Hematopoietic multipotent progenitor cell (in vitro differentiated cells): ENCODE data around the gene ST6GALNAC3. TPM values are rescaled to one million over a fixed set of nuclear protein-coding genes. Genes with fewer than 3 reads are reported as not detected.

Source experiments
- DNase-seq, 3 donors: peaks; one replicate each; pipeline ENCODE4 v3.0.0-alpha.2; 2011 to 2015; ENCODE audit warnings: low read depth in 2 of 3, low spot score in 2 of 3
- total RNA-seq: library from RNA; depleted of rRNA; stranded (reverse); fragments of >200 nt; gene quantifications from one replicate; pipeline ENCODE4 v1.2.3, GENCODE V29; 2012

The ST6GALNAC3 gene
- total RNA-seq, 1 donor = under 0.01 TPM

DNA sequence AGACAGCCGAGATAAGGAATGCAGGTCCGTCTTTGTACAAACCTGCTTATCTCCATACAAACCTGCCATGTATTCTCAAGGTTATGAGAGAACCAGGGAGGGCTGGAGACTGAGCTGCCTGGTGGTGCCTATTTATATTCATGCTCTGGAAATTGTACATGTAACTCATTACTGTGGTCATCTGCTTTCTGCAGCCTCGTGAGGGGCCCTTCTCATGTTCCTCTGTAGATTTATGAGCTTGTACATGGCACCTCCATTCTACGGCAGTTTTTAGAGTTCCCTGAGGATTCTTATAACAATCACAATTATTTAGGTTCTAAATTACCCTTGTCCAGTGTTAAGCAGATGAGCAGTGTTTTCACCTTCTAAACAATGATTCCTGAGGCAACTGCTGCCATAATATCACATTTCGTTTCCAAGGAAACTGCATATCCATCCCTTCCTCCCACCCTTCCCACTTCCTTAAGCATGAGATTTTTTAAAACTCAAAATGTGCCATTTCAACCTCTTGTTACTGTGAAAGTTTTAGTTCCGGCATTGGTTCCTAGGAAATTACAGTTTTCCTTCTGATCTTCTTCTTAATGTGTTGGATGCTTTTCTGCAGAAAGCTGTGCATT is 112.1 kb downstream of the ST6GALNAC3 start:
- DNase-seq = no peak

DNA sequence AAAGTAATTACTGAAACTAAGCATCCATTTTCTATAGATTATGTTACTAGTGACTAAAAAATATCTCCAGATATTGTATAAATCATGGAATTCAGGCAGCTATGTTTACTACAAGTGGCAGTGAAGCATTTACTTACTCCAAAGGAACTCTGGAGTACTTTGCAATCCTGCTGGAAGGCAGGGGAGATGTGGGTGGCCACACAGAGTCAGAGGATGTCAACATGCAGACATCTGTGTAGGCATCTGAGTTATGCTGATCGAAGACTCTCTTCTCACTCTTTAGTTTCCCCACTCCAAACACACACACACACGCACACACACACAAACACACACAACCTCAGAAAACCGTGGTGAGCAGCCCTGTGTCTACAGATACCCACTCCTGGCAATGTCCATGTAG is 112.9 kb downstream of the ST6GALNAC3 start:
- no peak for DNase-seq

DNA sequence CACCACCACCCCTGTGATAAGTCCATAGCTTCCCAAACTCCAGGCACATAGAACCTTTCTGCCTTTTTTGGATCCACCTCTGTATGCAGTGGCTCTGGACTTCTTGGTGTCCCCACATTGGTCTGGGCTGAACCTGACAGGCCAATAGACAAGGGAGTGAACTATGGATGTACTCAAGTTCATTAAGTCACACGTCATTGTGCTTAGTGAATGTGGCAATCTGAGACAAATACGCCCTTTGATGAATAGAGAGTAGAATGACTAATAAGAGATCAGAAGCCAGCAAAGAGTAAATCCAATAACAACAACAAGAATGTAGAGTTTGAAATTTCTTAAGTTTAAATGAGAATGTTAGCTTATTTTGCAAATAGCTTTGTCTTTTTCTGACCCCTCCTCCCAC is 114.8 kb downstream of the ST6GALNAC3 start:
- no peak for DNase-seq

DNA sequence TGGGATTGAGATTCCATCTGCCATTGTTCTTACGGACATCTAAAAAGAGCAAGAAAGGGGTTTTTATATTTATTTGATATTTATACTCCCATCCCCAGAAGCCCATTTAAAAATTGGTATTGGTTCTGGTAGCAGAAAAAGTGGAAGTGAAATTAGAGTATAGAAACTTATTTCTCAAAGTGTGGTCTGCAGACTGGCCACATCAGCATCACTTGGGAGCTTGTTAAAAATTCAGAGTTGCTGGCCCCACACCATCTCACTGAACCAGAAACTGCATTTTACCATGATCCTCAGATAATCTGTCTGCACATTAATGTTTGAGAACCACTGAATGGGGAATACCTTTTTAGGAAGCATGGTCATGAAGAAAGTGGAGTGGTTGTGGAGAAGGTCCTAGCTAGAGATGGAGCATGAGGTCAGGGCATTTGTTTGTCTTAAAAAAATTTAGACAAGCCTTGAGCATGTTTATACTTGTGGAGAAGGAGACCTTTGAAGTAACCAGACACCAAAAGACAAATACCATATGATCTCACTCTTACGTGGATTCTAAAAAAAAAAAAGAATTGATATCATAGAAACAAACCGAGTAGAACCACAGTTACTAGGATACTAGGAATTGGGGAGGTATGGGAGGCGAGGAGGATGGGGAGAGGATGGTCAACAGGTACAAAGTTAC is 116.3 kb downstream of the ST6GALNAC3 start:
- DNase-seq = no peak

DNA sequence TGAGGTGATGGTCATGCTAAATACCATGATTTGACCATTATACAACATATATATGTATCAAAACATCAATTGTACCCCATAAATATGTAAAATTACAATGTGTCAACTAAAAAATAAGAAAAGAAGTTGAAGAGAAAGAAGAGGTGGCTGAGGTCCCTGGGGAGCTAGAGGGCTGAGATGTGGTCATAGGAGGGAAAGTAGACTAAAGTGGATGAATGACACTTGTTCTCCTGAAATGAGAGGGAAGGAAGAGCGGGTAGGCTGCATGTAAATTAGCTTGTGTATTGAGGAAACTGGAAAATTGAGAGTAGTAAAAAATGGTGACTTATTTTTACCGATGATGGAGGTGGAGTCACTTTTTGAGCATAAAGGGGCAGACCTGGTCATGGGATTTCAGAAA is 117.0 kb downstream of the ST6GALNAC3 start:
- no peak for DNase-seq

DNA sequence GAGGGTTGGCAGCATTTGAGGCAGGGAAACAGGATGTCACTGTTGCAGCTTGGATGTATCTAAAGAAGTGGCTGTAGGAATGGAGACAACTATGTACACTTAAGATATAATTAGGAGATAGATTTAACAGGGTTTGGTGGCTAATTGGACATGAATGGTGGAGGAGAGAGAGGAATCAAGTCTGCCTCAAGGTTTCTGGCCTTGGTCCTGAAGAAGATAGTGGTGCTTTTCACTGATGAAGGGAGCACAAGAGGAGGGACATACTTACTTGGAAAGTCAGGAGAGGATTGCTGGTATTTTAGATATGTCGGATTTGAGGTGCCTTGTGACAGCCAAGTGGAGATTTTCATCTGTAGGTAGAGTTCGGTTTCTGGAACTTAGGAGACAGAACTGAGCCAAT is 123.9 kb downstream of the ST6GALNAC3 start:
- DNase-seq = no peak

DNA sequence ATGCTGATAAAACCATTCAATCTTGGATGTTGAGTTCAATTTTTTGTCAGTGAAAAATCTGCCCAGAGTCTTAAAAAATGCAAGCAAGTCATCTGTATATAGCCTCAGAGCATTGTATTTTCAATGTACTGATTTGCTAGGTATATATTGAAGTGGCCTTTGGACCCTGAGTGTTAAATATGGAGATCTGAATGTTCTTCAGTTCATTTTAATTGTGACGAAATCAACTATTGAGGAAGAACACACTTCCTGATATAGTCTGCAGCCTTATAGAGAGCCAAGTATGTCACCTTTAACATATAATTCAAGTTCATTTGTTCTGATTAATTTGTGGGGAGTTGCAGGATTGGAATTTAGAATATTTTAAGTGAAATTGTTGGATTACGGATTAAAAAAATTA is 128.1 kb downstream of the ST6GALNAC3 start:
- DNase-seq = no peak

DNA sequence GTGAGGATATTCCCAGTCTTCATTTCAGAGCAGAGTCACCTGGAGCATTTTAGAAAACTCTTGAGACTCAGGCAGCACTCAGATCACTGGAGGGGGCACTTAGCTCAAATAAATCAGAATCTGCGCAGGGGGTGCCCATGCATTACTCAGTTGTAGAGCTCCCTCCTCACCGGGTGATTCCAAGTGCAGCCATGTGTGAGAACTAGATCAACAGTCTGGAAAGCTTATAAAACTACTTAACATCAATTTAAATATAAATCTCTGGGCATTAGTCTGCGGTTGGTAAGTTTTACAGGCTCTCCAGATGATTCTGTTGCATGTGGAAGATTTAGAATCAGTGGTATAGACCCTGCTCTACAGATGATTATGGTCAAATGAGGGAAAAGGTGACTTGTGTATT is 128.6 kb downstream of the ST6GALNAC3 start:
- no peak for DNase-seq

DNA sequence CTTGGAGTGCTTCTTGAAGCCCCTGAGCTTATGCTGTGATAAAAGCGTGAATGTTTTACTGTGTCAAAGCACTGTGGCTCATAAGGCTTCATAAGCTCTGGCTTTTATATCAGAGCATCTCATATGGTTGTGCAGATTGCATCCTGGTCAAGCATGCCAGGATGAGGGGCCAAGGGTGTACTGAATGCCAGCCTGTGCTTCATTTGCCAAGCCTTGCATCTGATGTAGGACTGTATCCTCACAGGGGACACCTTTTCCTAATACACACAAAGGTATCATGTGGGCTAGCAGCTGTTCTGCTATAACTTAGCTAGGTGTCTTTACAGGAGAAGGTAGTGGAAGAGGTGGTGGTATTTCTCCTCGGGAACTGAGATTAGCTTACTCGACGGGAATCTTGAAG is 134.7 kb downstream of the ST6GALNAC3 start:
- no peak for DNase-seq

DNA sequence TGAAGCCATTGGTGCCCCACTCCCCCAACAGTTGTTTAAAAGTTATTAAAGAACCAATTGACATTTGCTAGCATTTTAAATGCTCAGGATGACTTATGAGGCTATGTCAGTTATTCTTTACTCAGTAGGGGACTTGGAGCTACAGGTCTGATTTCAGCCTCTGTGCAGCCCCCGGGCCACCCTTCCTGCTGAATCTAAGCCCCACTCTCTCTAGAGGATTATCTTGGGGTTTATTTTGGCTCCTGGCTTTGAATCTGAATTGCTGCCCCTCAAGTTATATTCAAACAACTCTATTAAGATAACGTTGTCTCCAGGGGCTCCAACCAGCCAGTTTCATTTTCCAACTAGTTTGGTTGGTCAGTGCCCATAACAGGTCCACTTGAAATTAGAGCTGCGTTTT is 135.1 kb downstream of the ST6GALNAC3 start:
- no peak for DNase-seq

DNA sequence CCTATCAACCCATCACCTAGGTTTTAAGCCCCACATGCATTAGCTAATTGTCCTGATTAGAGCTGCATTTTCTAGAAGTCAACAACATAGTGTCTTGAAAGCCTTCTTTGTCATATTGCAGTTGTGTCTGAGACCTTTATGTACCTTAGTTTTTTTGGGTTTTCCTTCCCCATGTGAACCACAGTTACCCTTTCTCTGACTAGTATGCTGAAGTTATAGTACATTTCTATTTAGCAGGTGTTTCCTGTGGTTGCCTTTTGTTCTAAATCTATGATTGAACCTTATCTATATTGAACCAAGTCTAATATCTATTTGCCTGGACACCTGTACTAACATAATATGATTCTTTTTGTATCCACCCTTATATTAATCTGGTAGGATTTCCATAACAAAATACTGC is 135.6 kb downstream of the ST6GALNAC3 start:
- peak in 1 of 3 donors; percentile 27 for DNase-seq

DNA sequence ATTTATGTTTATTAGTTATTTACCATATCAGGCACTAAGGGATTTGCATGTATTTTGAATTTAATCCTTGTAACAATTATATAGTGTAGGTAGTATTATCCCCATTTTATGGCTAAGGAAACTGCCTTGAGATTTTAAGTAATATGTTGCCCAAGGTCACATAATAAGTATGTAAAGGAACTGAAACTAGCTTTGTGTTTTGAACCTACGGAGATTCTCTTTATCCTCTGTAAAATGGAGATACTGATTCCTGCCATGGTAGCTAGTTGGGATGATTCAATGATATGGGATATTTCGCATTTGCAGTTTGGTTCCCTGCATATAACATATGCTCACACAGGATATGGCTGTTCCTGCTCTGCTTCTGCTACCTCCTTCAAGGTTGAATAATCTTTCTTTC is 144.3 kb downstream of the ST6GALNAC3 start:
- DNase-seq = no peak

DNA sequence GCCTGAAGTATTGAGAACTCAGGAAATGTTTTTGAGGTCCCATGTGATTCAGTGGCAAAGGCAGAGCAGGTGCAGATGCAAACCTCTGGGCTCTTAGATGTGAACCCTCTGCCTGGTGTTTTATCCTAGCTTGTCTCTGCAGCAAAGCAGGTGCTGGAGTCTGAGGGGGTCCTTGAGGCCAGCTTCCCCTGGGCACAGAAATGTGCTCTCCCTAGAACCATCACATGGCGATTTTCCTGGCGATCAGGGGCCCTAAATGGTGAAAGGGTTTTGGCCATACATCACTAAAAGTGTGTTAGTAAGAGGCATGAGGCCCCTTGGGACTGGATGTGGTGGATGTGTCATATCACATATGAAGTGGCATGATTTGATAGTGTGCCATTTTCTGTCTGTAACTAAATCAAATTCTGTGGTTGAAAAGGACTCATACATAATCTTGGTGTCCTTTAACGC is 144.8 kb downstream of the ST6GALNAC3 start:
- DNase-seq = peak in 1 of 3 donors; percentile 12

DNA sequence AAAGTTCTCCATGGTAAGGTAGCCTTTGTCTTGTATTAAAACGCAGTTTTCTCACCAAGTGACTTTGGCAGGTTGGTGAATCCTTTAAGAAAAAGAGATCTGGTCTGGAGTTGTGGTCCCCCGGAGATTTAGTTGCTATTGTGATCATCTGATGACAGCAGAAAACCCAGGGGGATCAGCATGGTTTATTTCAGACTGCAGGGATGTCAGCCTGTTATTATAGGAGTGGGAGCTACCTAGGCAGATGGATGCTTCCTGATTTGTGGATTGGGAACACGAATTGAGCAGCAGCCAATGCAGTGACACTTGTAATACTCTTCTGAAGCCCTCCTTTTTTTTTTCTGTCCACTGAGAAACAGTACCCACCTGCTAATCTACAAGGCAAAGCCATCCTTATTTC is 150.2 kb downstream of the ST6GALNAC3 start:
- no peak for DNase-seq

DNA sequence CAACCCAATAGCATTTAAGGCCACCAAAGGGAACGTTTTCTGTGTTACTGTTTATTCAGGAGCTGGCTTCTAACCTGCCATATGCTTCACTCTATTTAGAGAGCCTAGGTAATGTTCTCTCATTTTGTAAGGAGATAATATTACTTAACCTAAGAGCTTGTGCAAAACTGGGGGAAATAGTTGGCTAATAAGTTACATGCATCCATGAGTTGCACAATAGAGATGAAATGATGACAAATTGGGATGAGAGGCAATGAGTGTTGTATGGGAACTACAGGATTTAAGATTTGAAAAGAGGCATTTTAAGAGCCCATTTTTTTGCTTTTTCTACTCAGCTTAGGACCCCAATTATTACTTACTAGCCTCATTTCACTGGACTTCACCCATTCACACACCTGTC is 151.0 kb downstream of the ST6GALNAC3 start:
- DNase-seq = no peak

DNA sequence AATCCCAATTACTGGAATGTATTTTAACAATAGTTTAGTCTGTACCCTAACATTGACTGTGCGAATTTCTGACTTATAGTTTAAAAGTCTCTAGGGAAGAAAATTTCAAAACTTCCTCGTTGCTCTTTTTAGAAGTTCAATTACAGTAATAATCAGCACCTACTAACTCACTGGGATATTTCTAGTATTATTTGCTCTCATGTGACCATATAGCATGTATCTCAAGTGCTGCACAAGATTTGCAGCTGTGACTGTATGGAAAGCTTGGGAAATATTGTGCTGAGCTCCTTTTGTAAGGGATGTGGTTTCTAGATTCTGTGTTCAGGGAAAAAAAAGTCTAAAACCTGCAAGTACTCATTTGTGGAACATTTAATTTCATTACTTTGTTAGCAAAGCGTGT is 153.1 kb downstream of the ST6GALNAC3 start:
- DNase-seq = no peak

DNA sequence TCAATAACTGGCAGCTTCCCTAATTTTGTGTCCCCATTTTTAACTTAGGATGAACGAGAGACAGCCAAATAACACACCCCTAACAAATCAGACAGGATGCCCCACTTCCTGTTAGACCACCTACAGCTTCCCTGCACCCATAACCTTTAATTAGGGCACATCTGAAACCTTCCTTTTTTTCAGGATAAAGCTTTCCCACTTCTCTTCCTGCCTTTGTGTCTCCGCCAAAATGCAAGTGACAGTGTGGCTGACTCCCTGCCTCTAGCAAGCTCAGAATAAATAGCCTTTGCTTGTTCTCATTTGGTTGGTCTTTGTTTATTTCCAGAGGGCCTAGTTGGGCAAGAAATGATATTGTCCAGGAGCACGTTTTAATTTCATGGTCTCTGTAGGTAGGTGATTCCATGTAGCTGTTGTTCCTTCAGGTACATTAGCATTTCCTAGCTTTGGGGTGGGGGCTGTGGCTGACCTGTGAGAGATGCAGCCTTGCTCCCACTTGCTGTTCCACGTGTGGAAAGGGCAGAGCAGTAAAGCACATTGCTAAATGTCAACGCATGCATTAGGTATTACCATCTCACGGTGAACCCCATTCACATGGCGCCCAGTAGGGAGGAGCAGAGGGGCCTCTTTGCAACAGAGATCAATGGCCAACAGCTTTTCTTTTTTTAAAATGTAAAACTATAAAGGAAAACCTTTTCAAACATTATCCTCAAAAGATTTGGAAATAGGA is 154.9 kb downstream of the ST6GALNAC3 start:
- no peak for DNase-seq

DNA sequence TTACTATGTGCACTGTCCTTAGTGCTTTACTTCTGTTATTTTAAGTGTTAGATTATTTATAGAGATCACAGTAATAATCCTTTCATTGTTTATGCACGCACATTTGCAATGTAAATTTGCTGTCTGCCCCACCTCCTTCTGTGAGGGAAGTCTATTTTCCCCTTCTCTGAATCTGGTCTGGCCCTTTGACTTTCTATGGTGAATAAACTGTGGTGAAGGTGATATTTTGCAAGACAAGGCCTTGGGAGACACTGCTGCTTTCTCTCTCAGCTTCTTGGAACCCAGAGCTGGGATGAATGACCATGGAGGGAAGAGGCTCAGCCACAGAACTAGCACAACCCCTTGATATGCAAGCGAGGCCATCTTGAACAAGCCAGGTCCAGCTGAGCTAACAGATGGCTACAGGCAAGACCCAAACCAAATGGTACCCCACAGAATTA is 156.3 kb downstream of the ST6GALNAC3 start:
- no peak for DNase-seq

DNA sequence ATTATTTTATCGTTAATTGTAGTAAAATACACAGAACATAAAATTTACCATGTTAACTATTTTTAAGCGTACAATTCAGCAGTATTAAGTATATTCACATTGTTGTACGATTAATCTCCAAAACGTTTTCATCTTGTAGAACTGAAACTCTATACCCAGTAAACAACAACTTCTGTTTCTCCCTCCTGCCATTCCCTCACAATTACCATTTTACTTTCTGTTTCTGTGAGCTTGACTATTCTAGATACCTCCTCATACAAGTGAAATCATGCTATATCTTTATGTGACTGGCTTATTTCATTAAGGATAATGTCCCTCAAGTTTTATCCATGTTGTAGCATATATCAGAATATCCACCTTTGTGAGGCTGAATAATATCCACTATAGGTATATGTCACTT is 156.8 kb downstream of the ST6GALNAC3 start:
- DNase-seq = no peak

DNA sequence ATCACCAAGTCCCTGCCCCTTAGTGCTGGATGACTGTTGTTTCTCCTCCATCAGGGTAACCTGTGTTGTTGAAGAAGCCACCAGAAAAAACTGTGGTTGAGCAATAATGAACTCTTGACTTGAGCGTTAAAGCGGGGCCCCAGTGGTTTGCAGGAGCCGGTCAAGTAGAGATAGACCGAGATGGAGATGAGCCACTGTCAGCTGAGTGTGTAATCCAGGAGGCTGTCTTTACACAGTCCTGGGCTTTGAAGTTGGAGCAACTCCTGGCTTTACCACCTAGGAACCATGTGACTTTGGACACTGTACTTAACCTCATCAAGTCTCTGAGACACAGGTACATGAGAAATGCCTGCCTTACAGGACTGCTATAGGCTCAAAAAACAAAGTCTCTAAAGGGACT is 158.1 kb downstream of the ST6GALNAC3 start:
- no peak for DNase-seq

DNA sequence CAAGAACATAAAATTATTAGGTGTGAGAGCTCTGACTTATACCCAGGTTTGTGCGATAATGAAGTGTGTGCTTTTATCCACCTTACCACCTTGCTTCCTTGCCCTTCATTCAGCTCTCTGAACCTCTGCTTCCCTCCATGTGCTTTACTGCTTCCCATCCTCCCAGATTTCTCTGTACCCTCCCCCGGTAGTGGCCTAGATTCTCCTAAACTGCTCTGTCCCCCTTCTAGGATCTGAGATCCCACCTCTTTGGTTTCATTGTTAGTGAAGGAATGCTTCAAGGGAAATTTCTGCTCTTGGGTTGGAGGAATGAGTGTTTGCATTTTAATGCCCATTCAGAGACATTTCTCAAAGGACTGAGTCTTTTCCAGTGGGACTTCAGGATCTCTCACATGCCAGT is 159.5 kb downstream of the ST6GALNAC3 start:
- DNase-seq = no peak

DNA sequence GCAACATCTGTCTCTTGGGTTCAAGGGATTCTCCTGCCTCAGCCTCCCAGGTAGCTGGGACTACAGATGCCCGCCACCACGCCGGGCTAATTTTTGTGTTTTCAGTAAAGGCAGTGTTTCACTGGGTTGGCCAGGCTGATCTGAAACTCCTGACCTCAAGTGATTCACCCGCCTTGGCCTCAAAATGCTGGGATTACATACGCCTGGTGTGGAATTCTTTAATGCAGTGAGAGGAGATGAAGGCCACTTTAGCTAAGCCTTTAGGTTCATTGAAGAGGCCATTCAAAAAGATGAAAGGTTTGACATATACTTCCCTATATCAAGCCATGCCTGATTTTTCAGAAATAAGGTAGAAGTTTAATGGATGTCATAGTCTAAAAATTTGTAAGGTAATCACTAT is 162.7 kb downstream of the ST6GALNAC3 start:
- no peak for DNase-seq
